ENCODE results near the gene NLGN3. TPM values are rescaled to one million over a fixed set of nuclear protein-coding genes. Genes with fewer than 3 reads are reported as not detected.

The NLGN3 gene
- total and polyA plus RNA-seq, 2 donors (not counting 1 experiment from before 2014, with no cell fraction given): 0.41 to 0.83 TPM

DNA sequence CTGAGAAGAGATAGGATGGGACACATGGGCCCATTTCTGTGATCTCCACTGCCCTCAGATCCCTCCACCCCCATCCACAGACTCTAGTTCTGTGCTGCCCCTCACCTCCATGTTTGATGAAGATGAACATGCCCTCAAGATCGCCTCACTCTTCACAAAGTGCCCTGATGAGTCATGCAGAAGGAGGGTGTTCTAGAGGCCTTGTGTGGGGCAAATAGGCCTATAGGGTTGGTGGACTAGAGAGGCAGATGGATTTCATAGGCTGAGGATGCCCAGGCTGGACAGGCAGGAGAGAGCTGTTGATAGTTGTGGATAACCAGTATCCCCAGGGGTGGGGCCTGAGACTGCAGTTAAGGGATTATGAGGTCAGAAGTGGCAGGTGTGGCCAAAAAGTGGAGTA lies 38.2 kb upstream of the NLGN3 start, which contains the start of gene CXorf65:
TSS of gene CXorf65 (minus strand) at position 314 of the 400 bp plus-strand sequence. CDS start at position 130, 184 bp downstream.
- Histone ChIP-seq H3K4me1 (ENCODE audit: control insufficient read depth, extremely low read depth, insufficient read depth, low read length) (no peaks in the 10 kb centered on the region), H3K36me3 (ENCODE audit: control insufficient read depth, insufficient read depth, low read length) (no peaks in the 10 kb centered on the region), H3K27me3 (ENCODE audit: control insufficient read depth, insufficient read depth, low read length) (peaks cover 5% of the 10 kb centered on the region), H3K9ac (ENCODE audit: insufficient read depth, low read length) (no peak within 1 kb of the TSS), H3K27ac (ENCODE audit: insufficient read depth, low read length) (no peak within 1 kb of the TSS), H3K79me2 (ENCODE audit: control insufficient read depth, insufficient read depth, low read length) (no peaks in the 10 kb centered on the region), H3K9me3 (ENCODE audit: control insufficient read depth, insufficient read depth, low read depth, low read length) (no peaks in the 10 kb centered on the region), H3K4me3 (replicated peaks in 1 of 4; ENCODE audit: control extremely low read depth in 1 of 4, insufficient read depth in 1 of 4, low read depth in 3 of 4, low read length in 4 of 4) (no peak within 1 kb of the TSS), H4K20me1 (ENCODE audit: control insufficient read depth, extremely low read depth, insufficient read depth, low read length) (no peaks in the 10 kb centered on the region), H3K4me2 (ENCODE audit: extremely low read depth, insufficient read depth, low read length) (no peak within 1 kb of the TSS), H2AFZ (ENCODE audit: low read length) (no peak within 1 kb of the TSS)
- TF ChIP-seq, protein P1, sequence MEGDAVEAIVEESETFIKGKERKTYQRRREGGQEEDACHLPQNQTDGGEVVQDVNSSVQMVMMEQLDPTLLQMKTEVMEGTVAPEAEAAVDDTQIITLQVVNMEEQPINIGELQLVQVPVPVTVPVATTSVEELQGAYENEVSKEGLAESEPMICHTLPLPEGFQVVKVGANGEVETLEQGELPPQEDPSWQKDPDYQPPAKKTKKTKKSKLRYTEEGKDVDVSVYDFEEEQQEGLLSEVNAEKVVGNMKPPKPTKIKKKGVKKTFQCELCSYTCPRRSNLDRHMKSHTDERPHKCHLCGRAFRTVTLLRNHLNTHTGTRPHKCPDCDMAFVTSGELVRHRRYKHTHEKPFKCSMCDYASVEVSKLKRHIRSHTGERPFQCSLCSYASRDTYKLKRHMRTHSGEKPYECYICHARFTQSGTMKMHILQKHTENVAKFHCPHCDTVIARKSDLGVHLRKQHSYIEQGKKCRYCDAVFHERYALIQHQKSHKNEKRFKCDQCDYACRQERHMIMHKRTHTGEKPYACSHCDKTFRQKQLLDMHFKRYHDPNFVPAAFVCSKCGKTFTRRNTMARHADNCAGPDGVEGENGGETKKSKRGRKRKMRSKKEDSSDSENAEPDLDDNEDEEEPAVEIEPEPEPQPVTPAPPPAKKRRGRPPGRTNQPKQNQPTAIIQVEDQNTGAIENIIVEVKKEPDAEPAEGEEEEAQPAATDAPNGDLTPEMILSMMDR (conservative IDR thresholded peaks at IDR 0.05 in 1 of 2, IDR thresholded peaks at IDR 0.05 in 1 of 2; ENCODE audit: low read depth in 1 of 2, low read length in 2 of 2): no peak
- TF ChIP-seq EZH2 (IDR thresholded peaks at IDR 0.05; ENCODE audit: low read length, missing control alignments): no peak
- DNase-seq (ENCODE audit: low read depth in 2 of 2): no peak

DNA sequence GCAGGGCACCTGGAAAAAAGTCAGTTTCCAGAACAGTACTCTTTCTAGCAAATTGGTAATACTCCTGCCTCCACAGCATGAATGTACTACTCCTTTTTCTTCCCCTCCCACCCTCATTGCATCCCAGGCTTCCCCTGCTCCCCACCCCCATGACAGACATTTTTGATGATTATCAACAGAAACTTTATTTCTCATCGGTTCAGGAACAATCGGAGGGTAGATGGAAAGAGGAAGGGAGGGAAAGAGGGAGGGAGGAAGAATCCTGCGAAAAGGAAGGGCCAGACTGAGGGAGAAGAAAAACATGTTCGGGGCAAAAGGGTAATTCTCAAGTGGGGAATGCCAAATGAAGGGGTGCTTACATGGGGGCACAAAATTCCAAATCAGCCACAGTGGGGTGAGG lies 37.4 kb upstream of the NLGN3 start:
- Histone ChIP-seq H3K4me1 (ENCODE audit: control insufficient read depth, extremely low read depth, insufficient read depth, low read length) (no peaks in the 10 kb centered on the region), H4K20me1 (ENCODE audit: control insufficient read depth, extremely low read depth, insufficient read depth, low read length) (no peaks in the 10 kb centered on the region), H3K4me2 (ENCODE audit: extremely low read depth, insufficient read depth, low read length) (no peak overlapping the region), H3K36me3 (ENCODE audit: control insufficient read depth, insufficient read depth, low read length) (no peaks in the 10 kb centered on the region), H2AFZ (ENCODE audit: low read length) (no peak overlapping the region), H3K9ac (ENCODE audit: insufficient read depth, low read length) (no peak overlapping the region), H3K79me2 (ENCODE audit: control insufficient read depth, insufficient read depth, low read length) (no peaks in the 10 kb centered on the region), H3K9me3 (ENCODE audit: control insufficient read depth, insufficient read depth, low read depth, low read length) (no peaks in the 10 kb centered on the region), H3K4me3 (replicated peaks in 1 of 4; ENCODE audit: control extremely low read depth in 1 of 4, insufficient read depth in 1 of 4, low read depth in 3 of 4, low read length in 4 of 4) (no peak overlapping the region), H3K27ac (ENCODE audit: insufficient read depth, low read length) (no peak overlapping the region), H3K27me3 (ENCODE audit: control insufficient read depth, insufficient read depth, low read length) (peaks cover 5% of the 10 kb centered on the region)
- DNase-seq (ENCODE audit: low read depth in 2 of 2): no peak
- TF ChIP-seq EZH2 (IDR thresholded peaks at IDR 0.05; ENCODE audit: low read length, missing control alignments): no peak
- TF ChIP-seq, protein P1 (conservative IDR thresholded peaks at IDR 0.05 in 1 of 2, IDR thresholded peaks at IDR 0.05 in 1 of 2; ENCODE audit: low read depth in 1 of 2, low read length in 2 of 2): no peak

DNA sequence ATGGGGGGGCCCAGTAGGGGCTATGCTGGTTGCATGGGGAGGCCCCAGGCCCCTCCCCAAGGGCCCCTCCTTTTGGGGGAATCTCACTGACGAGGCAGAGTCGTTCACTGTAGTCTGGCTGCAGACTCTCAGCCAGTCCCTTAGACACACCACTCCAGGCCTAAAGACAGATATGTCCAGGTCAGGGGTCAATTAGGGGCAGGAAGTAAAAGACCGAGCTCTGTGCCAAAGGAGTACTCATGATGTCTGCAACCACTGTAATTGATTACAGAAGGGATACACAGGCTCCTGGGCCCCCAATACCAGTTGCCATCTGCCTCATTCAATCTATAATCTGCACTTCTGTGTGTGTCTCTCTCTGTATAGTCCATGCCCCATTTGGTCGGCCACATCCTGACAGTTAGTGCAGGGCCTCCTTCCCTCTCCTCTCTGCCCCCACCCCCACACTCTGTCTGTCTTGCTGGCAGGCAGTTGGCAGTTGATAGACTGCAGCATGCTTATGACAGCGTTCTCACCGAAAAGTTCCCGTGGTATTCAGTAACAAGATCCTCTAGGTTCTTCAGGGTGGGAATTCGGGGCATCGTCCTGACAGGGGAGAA lies 36.8 kb upstream of the NLGN3 start:
- H3K9ac ChIP-seq (ENCODE audit: insufficient read depth, low read length): no peak overlapping the region

More for the DNA sequence above, 36.8 kb upstream of the NLGN3 start:
- Histone ChIP-seq H3K4me1 (ENCODE audit: control insufficient read depth, extremely low read depth, insufficient read depth, low read length) (no peaks in the 10 kb centered on the region), H3K4me3 (replicated peaks in 1 of 4; ENCODE audit: control extremely low read depth in 1 of 4, insufficient read depth in 1 of 4, low read depth in 3 of 4, low read length in 4 of 4) (no peak overlapping the region), H4K20me1 (ENCODE audit: control insufficient read depth, extremely low read depth, insufficient read depth, low read length) (no peaks in the 10 kb centered on the region), H3K27me3 (ENCODE audit: control insufficient read depth, insufficient read depth, low read length) (peaks cover 5% of the 10 kb centered on the region), H3K36me3 (ENCODE audit: control insufficient read depth, insufficient read depth, low read length) (no peaks in the 10 kb centered on the region), H3K4me2 (ENCODE audit: extremely low read depth, insufficient read depth, low read length) (no peak overlapping the region), H3K79me2 (ENCODE audit: control insufficient read depth, insufficient read depth, low read length) (no peaks in the 10 kb centered on the region), H3K9me3 (ENCODE audit: control insufficient read depth, insufficient read depth, low read depth, low read length) (no peaks in the 10 kb centered on the region), H3K27ac (ENCODE audit: insufficient read depth, low read length) (no peak overlapping the region), H2AFZ (ENCODE audit: low read length) (no peak overlapping the region)
- no peak for TF ChIP-seq EZH2 (IDR thresholded peaks at IDR 0.05; ENCODE audit: low read length, missing control alignments)
- TF ChIP-seq, protein P1 (conservative IDR thresholded peaks at IDR 0.05 in 1 of 2, IDR thresholded peaks at IDR 0.05 in 1 of 2; ENCODE audit: low read depth in 1 of 2, low read length in 2 of 2): no peak
- no peak for DNase-seq (ENCODE audit: low read depth in 2 of 2)

Data from fibroblast of lung (primary cell).